ENCODE measurements around the gene GP1BA.

The GP1BA gene

DNA sequence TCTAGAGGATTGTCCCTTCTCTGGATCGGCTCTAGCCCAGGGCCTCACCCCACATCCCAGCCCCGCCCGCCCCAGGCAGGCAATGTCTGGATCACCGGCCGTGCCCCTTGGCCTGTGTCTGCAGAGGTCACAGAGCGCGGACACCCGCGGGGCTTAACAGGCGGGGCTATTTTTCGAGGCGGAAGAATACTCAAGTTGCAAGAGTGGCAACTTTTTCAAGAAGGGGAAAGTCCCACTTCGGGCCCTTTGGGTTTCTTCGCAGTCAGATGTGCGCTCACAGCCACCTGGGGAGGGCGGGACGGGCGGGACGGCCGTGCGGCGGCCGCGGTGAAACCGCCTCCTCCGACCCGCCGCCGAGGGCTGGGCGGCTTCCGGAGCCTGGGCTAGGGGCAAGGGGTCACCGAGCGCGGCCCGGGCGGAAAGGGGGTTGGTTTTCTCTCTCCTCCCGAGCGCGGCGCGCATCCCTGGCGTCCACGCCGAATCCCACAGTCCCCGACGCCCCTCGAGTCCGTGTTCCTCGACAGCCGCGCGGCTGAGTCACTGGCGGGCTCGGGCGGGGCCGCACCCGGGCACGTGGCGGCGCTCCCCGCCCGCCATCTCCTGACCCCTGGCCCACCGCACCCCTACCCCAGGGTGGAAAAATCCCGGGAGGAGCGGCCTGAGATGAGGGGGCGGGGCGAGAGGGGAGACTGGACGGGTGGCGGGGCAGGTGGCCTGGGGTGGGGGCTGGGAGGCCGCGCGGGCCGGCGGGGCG, 17.4 kb downstream of the GP1BA start:
- 0% methylated on average over 38 of the region's 75 CpGs for WGBS (ENCODE audit: insufficient coverage)
- H3K4me1 ChIP-seq (ENCODE audit: control extremely low read depth in 1 of 4, control insufficient read depth in 4 of 4, insufficient read depth in 4 of 4, low read length in 3 of 4): peaks cover 22 to 54% (median 49%) of the 10 kb centered on the region in 4 experiments
- POLR2A ChIA-PET: interaction anchor here (1.0 to 3.0 kb wide), 2 partner anchors 10 to 15 kb away, joined by 4 to 17 read pairs; partner anchors contain the start of genes RNF167 and SLC25A11

DNA sequence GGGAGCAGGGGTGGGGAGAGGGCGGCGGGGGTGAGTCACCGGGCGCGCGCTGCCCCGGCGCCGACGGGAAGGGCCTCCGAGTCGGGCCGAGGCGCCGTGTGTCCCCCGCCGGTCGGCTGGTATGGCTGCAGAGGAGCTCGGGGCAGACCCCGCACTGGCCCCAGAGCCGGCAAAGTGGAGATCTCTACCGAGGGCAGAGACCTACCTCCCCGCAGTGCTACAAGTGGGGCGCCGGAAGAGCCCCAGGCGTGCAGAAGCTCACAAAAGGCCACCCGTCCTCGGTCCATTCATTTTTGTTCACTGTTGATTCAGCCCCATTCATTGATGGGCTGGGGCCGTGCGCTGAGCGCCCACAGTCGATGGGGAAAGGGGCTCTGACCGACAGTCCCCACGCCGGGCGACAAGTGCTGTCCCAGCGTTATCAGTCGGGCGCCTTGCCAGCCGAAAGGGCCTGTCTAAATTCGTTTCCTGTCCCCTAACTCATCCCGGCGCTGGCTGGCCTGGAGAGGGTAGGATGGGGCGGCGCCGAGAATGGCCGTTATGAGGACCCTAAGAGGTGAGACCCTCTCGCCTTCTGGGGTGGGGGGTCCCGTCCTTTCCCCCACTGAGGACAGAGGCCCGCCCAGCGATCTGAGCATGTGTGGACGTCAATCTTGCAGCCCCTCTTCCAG, 18.1 kb downstream of the GP1BA start:
- Histone ChIP-seq H3K27ac (ENCODE audit: insufficient read depth in 1 of 2, low read depth in 1 of 2, low read length in 2 of 2, poor library complexity in 1 of 2, severe bottlenecking in 2 of 2) (peak overlapping the region; percentile 74 to 82), H3K9me3 (ENCODE audit: control extremely low read depth in 1 of 5, control insufficient read depth in 4 of 5, insufficient read depth in 2 of 5, low read depth in 1 of 5, low read length in 4 of 5) (no peaks in the 10 kb centered on the region), H3K4me3 (ENCODE audit: control insufficient read depth in 1 of 7, extremely low read depth in 1 of 7, insufficient read depth in 4 of 7, low read depth in 2 of 7, low read length in 6 of 7) (peak overlapping the region; percentile 35 to 98 (median 63)), H3K27me3 (replicated peaks in 2 of 5; ENCODE audit: control insufficient read depth in 4 of 5, insufficient read depth in 5 of 5, low read length in 4 of 5) (no peaks in the 10 kb centered on the region), H3K36me3 (ENCODE audit: control insufficient read depth in 4 of 4, insufficient read depth in 4 of 4, low read length in 3 of 4) (peaks cover 0 to 19% (median 10%) of the 10 kb centered on the region in 4 experiments), H3K4me1 (ENCODE audit: control extremely low read depth in 1 of 4, control insufficient read depth in 4 of 4, insufficient read depth in 4 of 4, low read length in 3 of 4) (peaks cover 17 to 46% (median 42%) of the 10 kb centered on the region in 4 experiments)
- peak in 1 of 3 donors; percentile 76 for DNase-seq
- WGBS (ENCODE audit: insufficient coverage): 2% methylated on average over 30 of the region's 52 CpGs
- ChIA-PET CTCF (interaction anchor here (1.0 to 8.0 kb wide), 3 partner anchors 9 to 41 kb away, joined by 3 to 35 read pairs (median 3); no protein-coding TSS in a partner anchor), POLR2A (interaction anchor here (3.0 kb wide), 1 partner anchor 11 kb away, joined by 17 read pairs; the partner anchor contains the start of genes RNF167 and SLC25A11)

More for the DNA sequence above, 17.4 kb downstream of the GP1BA start:
- H3K27ac ChIP-seq (ENCODE audit: insufficient read depth in 1 of 2, low read depth in 1 of 2, low read length in 2 of 2, poor library complexity in 1 of 2, severe bottlenecking in 2 of 2): peak overlapping the region; percentile 74 to 87
- H3K27me3 ChIP-seq (replicated peaks in 2 of 5; ENCODE audit: control insufficient read depth in 4 of 5, insufficient read depth in 5 of 5, low read length in 4 of 5): no peaks in the 10 kb centered on the region
- CTCF ChIA-PET: interaction anchor here (1.0 to 8.0 kb wide), 4 partner anchors 10 to 40 kb away, joined by 3 to 35 read pairs (median 4); partner anchors contain the start of genes RNF167 and SLC25A11
- peak; percentile 86 to 92 (median 90) for DNase-seq
- no peaks in the 10 kb centered on the region for H3K9me3 ChIP-seq (ENCODE audit: control extremely low read depth in 1 of 5, control insufficient read depth in 4 of 5, insufficient read depth in 2 of 5, low read depth in 1 of 5, low read length in 4 of 5)
- H3K4me3 ChIP-seq (ENCODE audit: control insufficient read depth in 1 of 7, extremely low read depth in 1 of 7, insufficient read depth in 4 of 7, low read depth in 2 of 7, low read length in 6 of 7): peak overlapping the region; percentile 27 to 98 (median 90)
- peaks cover 0 to 26% (median 15%) of the 10 kb centered on the region in 4 experiments for H3K36me3 ChIP-seq (ENCODE audit: control insufficient read depth in 4 of 4, insufficient read depth in 4 of 4, low read length in 3 of 4)

DNA sequence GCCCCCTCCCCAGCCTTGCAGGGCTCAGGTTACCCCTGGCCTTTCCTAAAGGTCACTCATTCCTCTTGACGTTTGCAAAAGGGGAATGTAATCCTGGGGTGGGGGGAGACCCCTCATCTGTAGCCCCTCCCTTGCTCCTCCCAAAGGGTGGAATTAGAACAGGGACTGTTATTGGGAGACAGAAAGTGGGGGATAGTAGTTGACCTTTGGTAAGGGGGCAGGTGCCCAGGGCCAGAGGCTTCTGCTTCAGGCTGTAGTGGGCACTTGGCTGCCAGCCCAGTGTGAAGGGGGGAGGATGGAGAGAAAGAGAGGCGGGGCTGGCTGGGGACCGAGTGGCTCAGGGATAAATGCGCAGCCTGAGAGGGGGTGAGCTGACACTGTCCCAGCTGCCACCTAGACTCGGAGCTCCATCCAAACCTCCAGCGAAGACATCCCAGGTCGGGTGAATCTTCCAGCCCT, 18.7 kb downstream of the GP1BA start, which contains the start of gene ENO3:
ENO3 (plus strand) TSS at position 374 of the 459 bp plus-strand sequence. CDS start 711 bp downstream, outside the sequence.
- peak within 1 kb of the TSS; percentile 74 to 82 for H3K27ac ChIP-seq (ENCODE audit: insufficient read depth in 1 of 2, low read depth in 1 of 2, low read length in 2 of 2, poor library complexity in 1 of 2, severe bottlenecking in 2 of 2)
- H3K4me3 ChIP-seq (ENCODE audit: control insufficient read depth in 1 of 7, extremely low read depth in 1 of 7, insufficient read depth in 4 of 7, low read depth in 2 of 7, low read length in 6 of 7): peak within 1 kb of the TSS; percentile 35 to 98 (median 63)
- DNase-seq: no peak
- H3K9me3 ChIP-seq (ENCODE audit: control extremely low read depth in 1 of 5, control insufficient read depth in 4 of 5, insufficient read depth in 2 of 5, low read depth in 1 of 5, low read length in 4 of 5): no peaks in the 10 kb centered on the region
- H3K36me3 ChIP-seq (ENCODE audit: control insufficient read depth in 4 of 4, insufficient read depth in 4 of 4, low read length in 3 of 4): peaks cover 0 to 13% (median 4%) of the 10 kb centered on the region in 4 experiments
- ChIA-PET POLR2A (interaction anchor here (3.0 kb wide), 1 partner anchor 11 kb away, joined by 17 read pairs; the partner anchor contains the start of genes RNF167 and SLC25A11), CTCF (interaction anchor here (1.0 to 8.5 kb wide), 5 partner anchors 8 to 41 kb away, joined by 3 to 69 read pairs (median 3); partner anchors contain the start of gene SPAG7)
- WGBS (ENCODE audit: insufficient coverage): 80% methylated on average over 1 of the region's 7 CpGs
- peaks cover 12 to 41% (median 37%) of the 10 kb centered on the region in 4 experiments for H3K4me1 ChIP-seq (ENCODE audit: control extremely low read depth in 1 of 4, control insufficient read depth in 4 of 4, insufficient read depth in 4 of 4, low read length in 3 of 4)
- no peaks in the 10 kb centered on the region for H3K27me3 ChIP-seq (replicated peaks in 2 of 5; ENCODE audit: control insufficient read depth in 4 of 5, insufficient read depth in 5 of 5, low read length in 4 of 5)

DNA sequence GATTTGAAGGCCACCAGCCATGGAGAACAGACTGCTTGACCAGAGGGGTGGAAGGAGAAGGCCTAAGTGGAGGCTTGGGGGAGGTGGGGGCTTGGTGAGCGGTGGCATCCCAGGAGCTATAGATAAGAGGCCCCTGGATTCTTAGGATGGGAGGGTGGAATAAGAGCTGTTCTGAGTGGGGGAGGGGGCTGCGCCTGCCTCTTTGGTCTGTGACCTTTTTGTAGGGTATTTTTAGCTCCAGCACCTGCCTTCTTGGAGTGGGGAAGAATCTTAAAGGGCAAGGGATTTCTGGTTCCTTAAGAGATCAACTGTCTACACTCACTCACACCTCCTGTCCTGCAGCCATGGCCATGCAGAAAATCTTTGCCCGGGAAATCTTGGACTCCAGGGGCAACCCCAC, 19.4 kb downstream of the GP1BA start:
- POLR2A ChIA-PET: no interaction called here
- no peak overlapping the region for H3K27ac ChIP-seq (ENCODE audit: insufficient read depth in 1 of 2, low read depth in 1 of 2, low read length in 2 of 2, poor library complexity in 1 of 2, severe bottlenecking in 2 of 2)
- no peaks in the 10 kb centered on the region for H3K9me3 ChIP-seq (ENCODE audit: control extremely low read depth in 1 of 5, control insufficient read depth in 4 of 5, insufficient read depth in 2 of 5, low read depth in 1 of 5, low read length in 4 of 5)
- peaks cover 0 to 6% (median 0%) of the 10 kb centered on the region in 4 experiments for H3K36me3 ChIP-seq (ENCODE audit: control insufficient read depth in 4 of 4, insufficient read depth in 4 of 4, low read length in 3 of 4)
- WGBS (ENCODE audit: insufficient coverage): 100% methylated on average over 1 of the region's 3 CpGs
- no peak for DNase-seq
- H3K4me3 ChIP-seq (ENCODE audit: control insufficient read depth in 1 of 7, extremely low read depth in 1 of 7, insufficient read depth in 4 of 7, low read depth in 2 of 7, low read length in 6 of 7): no peak overlapping the region
- H3K4me1 ChIP-seq (ENCODE audit: control extremely low read depth in 1 of 4, control insufficient read depth in 4 of 4, insufficient read depth in 4 of 4, low read length in 3 of 4): peaks cover 6 to 34% (median 30%) of the 10 kb centered on the region in 4 experiments
- no peaks in the 10 kb centered on the region for H3K27me3 ChIP-seq (replicated peaks in 2 of 5; ENCODE audit: control insufficient read depth in 4 of 5, insufficient read depth in 5 of 5, low read length in 4 of 5)
- CTCF ChIA-PET: interaction anchor here (1.0 to 8.5 kb wide), 4 partner anchors 15 to 42 kb away, joined by 3 to 69 read pairs (median 19); partner anchors contain the start of gene SPAG7

DNA sequence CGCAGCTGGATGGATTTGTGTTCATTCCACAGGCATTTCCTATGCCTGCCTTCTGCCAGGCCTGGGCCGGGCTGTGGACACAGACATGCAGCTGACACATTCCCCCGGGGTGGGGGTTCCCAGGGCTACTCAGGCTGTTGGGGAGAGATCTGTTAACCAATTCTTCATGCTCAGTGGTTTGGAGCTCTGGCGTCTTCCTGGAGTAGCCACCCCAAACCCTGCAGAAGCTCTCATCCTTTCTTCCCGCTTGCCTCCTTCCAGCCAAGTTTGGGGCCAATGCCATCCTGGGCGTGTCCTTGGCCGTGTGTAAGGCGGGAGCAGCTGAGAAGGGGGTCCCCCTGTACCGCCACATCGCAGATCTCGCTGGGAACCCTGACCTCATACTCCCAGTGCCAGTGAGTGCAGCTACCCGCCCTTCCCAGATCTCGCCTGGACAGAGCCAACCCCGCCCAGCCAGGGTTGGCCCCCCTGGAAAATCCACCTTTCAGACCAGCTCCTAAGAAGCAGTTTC, 21.4 kb downstream of the GP1BA start:
- WGBS (ENCODE audit: insufficient coverage): 94% methylated on average over 12 of the region's 14 CpGs
- H3K36me3 ChIP-seq (ENCODE audit: control insufficient read depth in 4 of 4, insufficient read depth in 4 of 4, low read length in 3 of 4): peaks cover 0 to 3% (median under 1%) of the 10 kb centered on the region in 4 experiments
- H3K4me1 ChIP-seq (ENCODE audit: control extremely low read depth in 1 of 4, control insufficient read depth in 4 of 4, insufficient read depth in 4 of 4, low read length in 3 of 4): peaks cover 2 to 29% (median 22%) of the 10 kb centered on the region in 4 experiments
- no peak for DNase-seq
- H3K4me3 ChIP-seq (ENCODE audit: control insufficient read depth in 1 of 7, extremely low read depth in 1 of 7, insufficient read depth in 4 of 7, low read depth in 2 of 7, low read length in 6 of 7): no peak overlapping the region
- ChIA-PET CTCF (interaction anchor here (8.0 to 8.5 kb wide), 2 partner anchors 13 to 44 kb away, joined by 35 to 69 read pairs; partner anchors contain the start of gene SPAG7), POLR2A (interaction anchor here (0.7 to 1.6 kb wide), 2 partner anchors 13 to 40 kb away, joined by 3 read pairs; partner anchors contain the start of genes RNF167 and SLC25A11)
- no peaks in the 10 kb centered on the region for H3K9me3 ChIP-seq (ENCODE audit: control extremely low read depth in 1 of 5, control insufficient read depth in 4 of 5, insufficient read depth in 2 of 5, low read depth in 1 of 5, low read length in 4 of 5)
- H3K27me3 ChIP-seq (replicated peaks in 2 of 5; ENCODE audit: control insufficient read depth in 4 of 5, insufficient read depth in 5 of 5, low read length in 4 of 5): no peaks in the 10 kb centered on the region
- no peak overlapping the region for H3K27ac ChIP-seq (ENCODE audit: insufficient read depth in 1 of 2, low read depth in 1 of 2, low read length in 2 of 2, poor library complexity in 1 of 2, severe bottlenecking in 2 of 2)

DNA sequence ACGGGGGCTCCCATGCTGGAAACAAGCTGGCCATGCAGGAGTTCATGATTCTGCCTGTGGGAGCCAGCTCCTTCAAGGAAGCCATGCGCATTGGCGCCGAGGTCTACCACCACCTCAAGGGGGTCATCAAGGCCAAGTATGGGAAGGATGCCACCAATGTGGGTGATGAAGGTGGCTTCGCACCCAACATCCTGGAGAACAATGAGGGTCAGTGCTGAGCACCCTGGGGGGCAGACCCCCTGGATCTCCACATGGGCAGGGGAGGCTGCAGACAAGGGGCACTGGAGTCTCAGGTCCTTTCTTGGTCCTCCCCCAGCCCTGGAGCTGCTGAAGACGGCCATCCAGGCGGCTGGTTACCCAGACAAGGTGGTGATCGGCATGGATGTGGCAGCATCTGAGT, 23.0 kb downstream of the GP1BA start:
- Histone ChIP-seq H3K4me3 (ENCODE audit: control insufficient read depth in 1 of 7, extremely low read depth in 1 of 7, insufficient read depth in 4 of 7, low read depth in 2 of 7, low read length in 6 of 7) (no peak overlapping the region), H3K4me1 (ENCODE audit: control extremely low read depth in 1 of 4, control insufficient read depth in 4 of 4, insufficient read depth in 4 of 4, low read length in 3 of 4) (peaks cover 2 to 19% (median 13%) of the 10 kb centered on the region in 4 experiments), H3K9me3 (ENCODE audit: control extremely low read depth in 1 of 5, control insufficient read depth in 4 of 5, insufficient read depth in 2 of 5, low read depth in 1 of 5, low read length in 4 of 5) (no peaks in the 10 kb centered on the region), H3K36me3 (ENCODE audit: control insufficient read depth in 4 of 4, insufficient read depth in 4 of 4, low read length in 3 of 4) (peaks cover 2 to 14% (median 12%) of the 10 kb centered on the region in 4 experiments), H3K27me3 (replicated peaks in 2 of 5; ENCODE audit: control insufficient read depth in 4 of 5, insufficient read depth in 5 of 5, low read length in 4 of 5) (no peaks in the 10 kb centered on the region), H3K27ac (ENCODE audit: insufficient read depth in 1 of 2, low read depth in 1 of 2, low read length in 2 of 2, poor library complexity in 1 of 2, severe bottlenecking in 2 of 2) (no peak overlapping the region)
- no peak for DNase-seq
- WGBS (ENCODE audit: insufficient coverage): 99% methylated on average over 6 of the region's 8 CpGs
- CTCF ChIA-PET: interaction anchor here (1.0 to 8.5 kb wide), 7 partner anchors 8 to 52 kb away, joined by 3 to 69 read pairs (median 4); partner anchors contain the start of genes CHRNE and SPAG7
- POLR2A ChIA-PET: no interaction called here
